HEK293 (cell line): Measurements from ENCODE around the gene TSPAN7.

Experiments used
- CTCF ChIA-PET: fragments of 350-600 bp; formaldehyde crosslinking; extraction: SDS; loops from one replicate; lab custom pipeline; 2021; ENCODE audit warnings: antibody characterized with exemption; lab: Yijun Ruan, JAX
- POLR2A ChIA-PET: fragments of 300-600 bp; formaldehyde crosslinking; extraction: SDS; loops from one replicate; lab custom pipeline; 2020; ENCODE audit warnings: antibody characterized with exemption, inconsistent platforms; lab: Yijun Ruan, JAX
- H3K27ac ChIP-seq: fragments of 200-500 bp; sonication (Bioruptor generic); 2 replicates; pipeline ENCODE4 v1.5.1; 2014; ENCODE audit warnings: low read depth, low read length, control low read depth, inconsistent platforms; ENCODE audit errors: extremely low read depth
- H3K36me3 ChIP-seq, 2 experiments: fragments of 200-500 bp in 1 of 2; sonication (Bioruptor generic) in 1 of 2; 1 replicate in 1 of 2; 2 replicates in 1 of 2; pipeline ENCODE4 v1.5.1; 2014 to 2017; ENCODE audit warnings: inconsistent platforms in 2 of 2, low read length in 2 of 2; ENCODE audit not compliant: control insufficient read depth in 2 of 2, insufficient read depth in 1 of 2
- H3K4me1 ChIP-seq: fragments of 200-500 bp; sonication (Bioruptor generic); 2 replicates; pipeline ENCODE4 v1.5.1; 2014; ENCODE audit warnings: mild to moderate bottlenecking, low read length, inconsistent platforms; ENCODE audit not compliant: control insufficient read depth, insufficient read depth
- H3K4me3 ChIP-seq: 2 replicates; pipeline ENCODE4 v1.5.1; 2011; ENCODE audit warnings: low read depth, mild to moderate bottlenecking, control low read depth, low read length, moderate library complexity
- H3K9me3 ChIP-seq: fragments of 200-500 bp; sonication (Bioruptor generic); 2 replicates; pipeline ENCODE4 v1.5.1; 2014; ENCODE audit warnings: low read depth, low read length, inconsistent platforms; ENCODE audit not compliant: control insufficient read depth, insufficient read depth
- BCL11A ChIP-seq: fragments of 450-650 bp; formaldehyde crosslinking; IDR thresholded peaks from 2 replicates; pipeline ENCODE4 v1.5.1; 2016; ENCODE audit warnings: low read depth, missing biosample characterization, missing genetic modification characterization
- GFI1B ChIP-seq: fragments of 450-650 bp; formaldehyde crosslinking; IDR thresholded peaks from 2 replicates; pipeline ENCODE4 v1.5.1; 2016; ENCODE audit warnings: missing biosample characterization, missing genetic modification characterization
- GLI2 ChIP-seq: fragments of 450-650 bp; formaldehyde crosslinking; IDR thresholded peaks from 2 replicates; pipeline ENCODE4; 2017; ENCODE audit warnings: missing biosample characterization, missing genetic modification characterization, low read depth, borderline replicate concordance
- GLIS1 ChIP-seq: fragments of 450-650 bp; formaldehyde crosslinking; IDR thresholded peaks from 2 replicates; pipeline ENCODE4 v1.5.1; 2016; ENCODE audit warnings: missing biosample characterization, missing genetic modification characterization
- INSM2 ChIP-seq: fragments of 450-650 bp; formaldehyde crosslinking; IDR thresholded peaks from 2 replicates; pipeline ENCODE4 v1.5.1; 2016; ENCODE audit warnings: missing biosample characterization, missing genetic modification characterization
- KLF7 ChIP-seq: fragments of 450-650 bp; formaldehyde crosslinking; IDR thresholded peaks from 2 replicates; pipeline ENCODE4 v1.5.1; 2016; ENCODE audit warnings: missing biosample characterization, missing genetic modification characterization, borderline replicate concordance
- KLF9 ChIP-seq: fragments of 450-650 bp; formaldehyde crosslinking; IDR thresholded peaks from 2 replicates; pipeline ENCODE4 v1.5.1; 2016; ENCODE audit warnings: missing biosample characterization, missing genetic modification characterization, low read depth
- PATZ1 ChIP-seq: fragments of 450-650 bp; formaldehyde crosslinking; IDR thresholded peaks from 2 replicates; pipeline ENCODE4 v1.5.1; 2016; ENCODE audit warnings: missing biosample characterization, missing genetic modification characterization
- PBX3 ChIP-seq: sonication (generic); formaldehyde crosslinking; IDR thresholded peaks from 2 replicates; pipeline ENCODE4 v1.8.1; 2022; ENCODE audit warnings: mild to moderate bottlenecking, moderate library complexity, missing genetic modification reagents
- SP7 ChIP-seq: fragments of 450-650 bp; formaldehyde crosslinking; IDR thresholded peaks from 2 replicates; pipeline ENCODE4 v1.5.1; 2016; ENCODE audit warnings: missing biosample characterization, missing genetic modification characterization
- ZBTB10 ChIP-seq: fragments of 450-650 bp; formaldehyde crosslinking; IDR thresholded peaks from 2 replicates; pipeline ENCODE4 v1.5.1; 2016; ENCODE audit warnings: missing biosample characterization, missing genetic modification characterization
- ZBTB26 ChIP-seq: fragments of 450-650 bp; formaldehyde crosslinking; optimal IDR thresholded peaks from 2 replicates; pipeline ENCODE3; 2016; ENCODE audit warnings: missing biosample characterization, mild to moderate bottlenecking, missing genetic modification characterization
- ZBTB7A ChIP-seq: fragments of 450-650 bp; formaldehyde crosslinking; IDR thresholded peaks from 2 replicates; pipeline ENCODE4 v1.5.1; 2016; ENCODE audit warnings: low read depth, missing biosample characterization, missing genetic modification characterization
- ZIC2 ChIP-seq: fragments of 450-650 bp; formaldehyde crosslinking; IDR thresholded peaks from 2 replicates; pipeline ENCODE4 v1.5.1; 2016; ENCODE audit warnings: missing biosample characterization, missing genetic modification characterization
- ZNF155 ChIP-seq: fragments of 450-650 bp; formaldehyde crosslinking; IDR thresholded peaks from 2 replicates; pipeline ENCODE4 v1.5.1; 2016; ENCODE audit warnings: missing biosample characterization, missing genetic modification characterization
- ZNF169 ChIP-seq: fragments of 450-650 bp; formaldehyde crosslinking; IDR thresholded peaks from 2 replicates; pipeline ENCODE4 v1.5.1; 2016; ENCODE audit warnings: missing biosample characterization, missing genetic modification characterization
- ZNF37A ChIP-seq: fragments of 450-650 bp; IDR thresholded peaks from 2 replicates; pipeline ENCODE4 v1.5.1; 2018; ENCODE audit warnings: missing biosample characterization, missing genetic modification characterization
- ZNF416 ChIP-seq: fragments of 450-650 bp; formaldehyde crosslinking; IDR thresholded peaks from 2 replicates; pipeline ENCODE4 v1.5.1; 2016; ENCODE audit warnings: missing biosample characterization, missing genetic modification characterization
- ZNF433 ChIP-seq: fragments of 450-650 bp; formaldehyde crosslinking; IDR thresholded peaks from 2 replicates; pipeline ENCODE4 v1.5.1; 2016; ENCODE audit warnings: missing biosample characterization, missing genetic modification characterization, low read depth
- ZNF544 ChIP-seq: fragments of 450-650 bp; formaldehyde crosslinking; IDR thresholded peaks from 2 replicates; pipeline ENCODE4 v1.5.0; 2017; ENCODE audit warnings: missing biosample characterization, missing genetic modification characterization
- ZNF558 ChIP-seq: fragments of 450-650 bp; formaldehyde crosslinking; IDR thresholded peaks from 2 replicates; pipeline ENCODE4 v1.5.1; 2016; ENCODE audit warnings: missing biosample characterization, missing genetic modification characterization
- ZNF580 ChIP-seq: fragments of 450-650 bp; formaldehyde crosslinking; IDR thresholded peaks from 2 replicates; pipeline ENCODE4 v1.5.1; 2016; ENCODE audit warnings: missing biosample characterization, missing genetic modification characterization
- ZNF624 ChIP-seq: fragments of 450-650 bp; formaldehyde crosslinking; IDR thresholded peaks from 2 replicates; pipeline ENCODE4 v1.5.1; 2017; ENCODE audit warnings: missing biosample characterization, missing genetic modification characterization
- ZNF645 ChIP-seq: fragments of 450-650 bp; formaldehyde crosslinking; IDR thresholded peaks from 2 replicates; pipeline ENCODE4; 2016; ENCODE audit warnings: missing biosample characterization, missing genetic modification characterization
- ZNF658 ChIP-seq: fragments of 450-650 bp; formaldehyde crosslinking; IDR thresholded peaks from 2 replicates; pipeline ENCODE4; 2016; ENCODE audit warnings: missing biosample characterization, missing genetic modification characterization
- ZSCAN23 ChIP-seq: fragments of 450-650 bp; formaldehyde crosslinking; IDR thresholded peaks from 2 replicates; pipeline ENCODE4 v1.5.1; 2016; ENCODE audit warnings: missing biosample characterization, missing genetic modification characterization

Gene TSPAN7

GRCh38 chrX:38668771-38669170, 107.4 kb downstream of the TSPAN7 start:
- CTCF ChIA-PET, result interaction anchor here (0.6 to 1.0 kb wide), 2 partner anchors 31 to 143 kb away, joined by 3 to 4 read pairs; no protein-coding TSS in a partner anchor
- POLR2A ChIA-PET, result no interaction called here
- H3K9me3 ChIP-seq, result no peaks in the 10 kb centered on the region
- TF ChIP-seq ZNF544 (tag by site-specific recombination) (no peak), ZSCAN23 (tag by site-specific recombination) (no peak), GFI1B (no peak), ZBTB26 (no peak), ZNF155 (tag by site-specific recombination) (no peak), ZBTB7A (tag by site-specific recombination) (no peak), ZNF580 (tag by site-specific recombination) (no peak), SP7 (tag by site-specific recombination) (no peak), PATZ1 (no peak), ZNF558 (tag by site-specific recombination) (no peak), KLF7 (no peak), ZIC2 (tag by site-specific recombination) (no peak), ZNF37A (tag by site-specific recombination) (no peak), KLF9 (tag by site-specific recombination) (no peak), ZNF624 (tag by site-specific recombination) (no peak), INSM2 (tag by site-specific recombination) (no peak), ZNF416 (tag by site-specific recombination) (no peak), ZNF645 (no peak), PBX3 (no peak), ZNF433 (tag by site-specific recombination) (no peak)
- TF ChIP-seq, all 188 proteins: peak for 0
- Histone ChIP-seq H3K27ac (no peak overlapping the region), H3K36me3 (no peaks in the 10 kb centered on the region), H3K4me3 (no peak overlapping the region), H3K4me1 (no peaks in the 10 kb centered on the region)

- H3K4me3 ChIP-seq, result no peak overlapping the region
- ChIA-PET CTCF (interaction anchor here (1.0 kb wide), 1 partner anchor 30 kb away, joined by 3 read pairs; no protein-coding TSS in a partner anchor), POLR2A (no interaction called here)
- TF ChIP-seq ZNF169 (tag by site-specific recombination), result no peak
- TF ChIP-seq BCL11A (tag by site-specific recombination), result no peak
- TF ChIP-seq ZNF658, result no peak
- no peak for TF ChIP-seq PBX3
- TF ChIP-seq GLIS1 (tag by site-specific recombination), result no peak
- TF ChIP-seq GLI2 (tag by site-specific recombination), result no peak
- TF ChIP-seq ZBTB10 (tag by site-specific recombination), result no peak
Measured at GRCh38 chrX:38669428-38669827, 108.1 kb downstream of the TSPAN7 start.

More at GRCh38 chrX:38669428-38669827, 108.1 kb downstream of the TSPAN7 start:
- Histone ChIP-seq H3K9me3 (no peaks in the 10 kb centered on the region), H3K27ac (no peak overlapping the region), H3K36me3 (no peaks in the 10 kb centered on the region), H3K4me1 (no peaks in the 10 kb centered on the region)
